Endometrium (tissue), 2 donors: ENCODE data around the gene HOMEZ.

Experiments used
- FAIRE-seq: peaks from 2 replicates; lab custom pipeline; 2012; peaks lifted over from hg19 to GRCh38; lab: Jason Lieb, UNC
- donor health status: control.
- donor health status: control.

The HOMEZ gene

DNA sequence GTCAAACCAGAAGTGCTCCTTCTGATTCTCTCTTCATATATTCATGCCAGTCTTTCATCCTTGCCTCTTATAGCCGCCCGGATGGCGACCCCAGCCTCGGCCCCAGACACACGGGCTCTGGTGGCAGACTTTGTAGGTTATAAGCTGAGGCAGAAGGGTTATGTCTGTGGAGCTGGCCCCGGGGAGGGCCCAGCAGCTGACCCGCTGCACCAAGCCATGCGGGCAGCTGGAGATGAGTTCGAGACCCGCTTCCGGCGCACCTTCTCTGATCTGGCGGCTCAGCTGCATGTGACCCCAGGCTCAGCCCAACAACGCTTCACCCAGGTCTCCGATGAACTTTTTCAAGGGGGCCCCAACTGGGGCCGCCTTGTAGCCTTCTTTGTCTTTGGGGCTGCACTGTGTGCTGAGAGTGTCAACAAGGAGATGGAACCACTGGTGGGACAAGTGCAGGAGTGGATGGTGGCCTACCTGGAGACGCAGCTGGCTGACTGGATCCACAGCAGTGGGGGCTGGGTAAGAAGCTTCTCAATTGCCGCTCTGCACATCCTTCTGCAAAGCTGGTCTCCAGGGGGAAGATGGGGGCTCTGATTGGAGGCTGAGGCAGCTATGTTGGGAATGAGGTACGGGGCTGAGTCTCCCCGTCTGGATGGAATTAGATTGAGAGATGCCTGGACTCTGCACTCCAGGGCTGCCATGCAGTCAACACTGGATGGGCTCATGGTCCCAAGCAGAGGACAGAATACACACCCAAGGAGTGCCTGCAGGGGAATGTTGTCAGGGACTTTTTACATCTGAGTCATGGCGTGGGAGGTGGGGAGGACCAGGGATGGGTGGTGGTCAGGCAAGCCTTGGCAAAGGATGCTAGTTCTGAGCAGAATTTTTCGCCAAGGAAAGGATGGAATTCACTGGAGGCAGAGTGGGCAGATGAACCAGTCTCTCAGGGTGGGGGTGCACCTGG, 22.0 kb upstream of the HOMEZ start:
- FAIRE-seq: no peak

GRCh38 chr14:23307146-23307530, 21.2 kb upstream of the HOMEZ start:
- no peak for FAIRE-seq

DNA sequence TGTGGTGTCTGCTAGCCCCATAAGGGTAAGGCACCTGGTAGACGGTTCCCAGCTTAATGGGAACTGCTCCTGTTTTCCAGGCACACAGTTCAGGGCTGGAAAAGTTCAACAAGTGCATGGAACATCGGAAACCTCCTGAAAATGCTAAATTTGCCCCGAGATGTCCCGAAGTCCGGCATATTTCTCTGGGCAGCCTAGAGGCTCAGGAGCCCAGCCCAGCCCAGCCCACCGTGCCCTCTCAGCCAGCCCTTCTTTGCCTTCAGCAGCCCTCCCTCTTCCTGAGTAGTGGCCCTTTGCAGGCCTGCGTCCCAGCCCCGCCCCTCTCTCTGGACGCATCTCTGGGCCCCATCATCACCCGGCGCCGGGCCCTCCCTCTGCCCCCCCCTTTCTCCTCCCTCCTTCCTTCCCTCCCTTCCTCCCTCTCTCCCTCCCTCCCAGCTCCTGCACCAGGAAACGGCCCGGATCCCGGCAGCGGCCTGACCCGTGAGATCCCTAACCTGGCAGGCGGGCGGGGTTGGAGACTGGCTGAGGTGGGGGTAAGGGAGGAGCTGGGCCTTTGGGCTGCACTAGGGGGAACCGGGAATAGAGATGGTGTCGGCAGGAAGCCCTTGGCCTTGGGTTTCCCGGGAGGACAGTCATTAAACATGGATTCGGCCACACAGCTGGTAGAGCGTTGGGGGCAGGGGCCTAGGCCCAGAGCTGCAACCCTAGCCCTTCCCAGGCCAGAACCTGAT, 20.6 kb upstream of the HOMEZ start, which contains the start of gene BCL2L2:
Gene BCL2L2 (plus strand): TSS at position 422 of the 734 bp plus-strand sequence. CDS start 935 bp downstream, outside the sequence.
- FAIRE-seq: no peak

DNA sequence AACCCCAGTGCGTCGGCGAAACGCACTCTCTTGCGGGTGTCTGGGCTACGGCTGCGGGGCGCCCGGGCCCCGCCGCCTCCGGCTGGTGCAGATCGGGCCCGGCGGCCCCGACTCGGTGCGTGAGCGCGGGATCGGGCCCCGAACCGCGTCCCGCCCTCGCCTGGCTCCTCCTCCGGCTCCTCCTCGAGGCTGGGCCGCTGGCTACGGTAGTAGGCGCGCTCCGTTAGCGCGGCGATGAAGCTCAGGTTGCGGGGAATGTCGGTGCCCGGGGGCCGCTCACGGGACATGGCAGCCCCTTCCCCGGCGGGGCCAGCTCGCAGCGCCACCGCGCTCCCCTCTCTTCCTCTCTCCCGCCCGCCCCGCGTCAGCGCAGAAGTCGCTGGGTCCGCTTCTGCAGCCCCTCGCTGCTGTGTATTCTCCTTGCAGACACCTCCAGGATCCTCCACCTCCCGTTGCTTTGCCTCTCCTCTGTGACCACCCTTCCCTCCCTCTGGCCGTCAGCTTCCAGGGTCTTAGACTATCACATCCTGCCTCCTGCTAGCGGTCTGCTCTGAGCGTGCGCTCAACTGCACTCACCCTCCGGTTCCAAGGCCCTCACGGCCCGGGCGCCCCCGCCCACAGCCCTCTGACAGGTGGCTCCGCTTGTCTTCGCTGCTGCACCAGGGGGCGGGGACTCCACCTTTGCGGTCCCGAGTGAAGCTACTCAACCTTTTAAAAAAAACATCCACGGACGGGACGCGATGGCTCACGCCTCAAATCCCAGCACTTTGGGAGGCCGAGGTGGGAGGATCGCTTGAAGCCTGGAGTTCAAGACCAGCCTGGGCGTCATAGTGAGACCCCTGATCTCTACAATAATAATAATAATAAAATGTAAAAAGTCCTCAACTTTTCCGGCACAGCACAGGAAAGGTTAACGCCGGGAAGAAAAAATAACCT, 16.6 kb upstream of the HOMEZ start, which contains the start of gene PPP1R3E:
Gene PPP1R3E (minus strand): TSS at position 570 of the 936 bp plus-strand sequence. CDS start 283 bp downstream, at position 287.
- no peak for FAIRE-seq

DNA sequence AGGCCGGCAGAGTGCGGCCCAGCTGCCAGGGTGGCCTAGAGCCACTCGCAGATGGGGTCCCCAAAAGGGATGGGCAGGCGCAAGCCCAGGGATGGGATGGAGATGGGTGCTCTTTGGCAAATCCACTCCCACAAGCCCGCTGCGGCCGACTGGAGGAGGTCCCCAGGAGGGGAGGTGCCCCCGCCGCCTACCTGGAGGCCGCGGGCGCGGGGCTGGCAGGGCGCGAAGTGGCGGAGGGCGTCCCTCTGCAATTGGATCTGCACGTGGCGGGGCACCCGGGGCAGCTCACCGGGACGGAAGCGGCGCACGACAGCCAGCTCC, 16.0 kb upstream of the HOMEZ start:
- FAIRE-seq: no peak

DNA sequence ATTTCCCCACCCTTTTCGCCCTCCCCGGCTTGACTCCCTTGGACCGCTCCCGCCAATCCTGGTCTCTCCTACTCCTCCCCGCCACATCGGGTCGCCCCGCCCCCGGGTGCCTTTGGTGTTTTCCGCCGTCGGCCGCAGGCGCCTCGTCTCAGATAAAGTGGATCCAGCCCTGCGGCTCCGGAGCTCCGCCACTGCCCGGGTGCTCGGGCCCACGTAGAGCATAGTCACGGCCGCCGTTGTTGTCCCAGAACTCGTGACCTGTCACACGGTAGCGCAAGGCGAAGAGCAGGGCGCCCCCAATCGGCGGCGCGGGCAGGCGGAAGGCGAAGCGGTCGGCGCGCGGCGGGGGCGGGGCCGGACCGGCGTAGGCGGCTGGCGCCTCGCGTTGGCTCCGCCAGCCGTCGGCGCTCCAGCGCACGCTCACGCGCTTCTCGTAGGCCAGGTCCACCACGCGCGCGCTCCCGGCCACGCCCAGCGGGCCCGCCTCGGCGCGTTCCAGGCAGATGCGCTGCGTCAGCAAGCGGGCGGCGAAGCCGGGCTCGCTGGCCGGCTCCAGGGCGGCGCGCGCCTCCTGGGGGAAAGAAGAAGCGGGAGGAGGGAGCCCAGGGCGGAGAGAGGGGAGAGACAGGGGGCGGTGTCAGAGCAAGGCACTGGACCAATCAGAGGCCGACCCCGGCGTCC, 15.5 kb upstream of the HOMEZ start:
- FAIRE-seq: no peak

DNA sequence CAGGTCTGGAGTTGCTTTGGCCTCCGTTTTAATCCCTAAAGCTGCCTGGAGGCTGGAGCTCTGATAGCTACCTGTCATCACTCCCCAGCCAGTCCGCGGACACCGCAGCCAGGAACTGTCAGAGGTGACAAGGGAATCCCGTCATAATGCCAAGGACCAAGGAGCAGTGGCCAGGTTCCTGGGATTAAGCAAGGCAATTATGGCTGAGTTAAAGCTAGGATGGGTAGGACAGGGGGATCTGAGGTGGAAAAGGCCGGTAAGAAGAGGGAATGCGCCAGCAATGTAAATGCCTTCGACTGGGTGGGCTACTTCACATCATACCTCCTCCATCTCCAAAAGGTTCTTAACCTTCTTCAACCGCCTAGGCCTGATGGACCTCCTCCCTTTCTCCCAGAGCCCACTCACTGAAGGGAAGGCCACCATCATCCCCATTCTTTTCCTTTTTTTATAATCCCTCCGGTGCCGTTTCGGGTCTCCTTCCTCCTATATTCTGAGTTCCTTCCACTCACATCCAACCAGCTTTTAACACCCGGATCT, 14.8 kb upstream of the HOMEZ start:
- no peak for FAIRE-seq

- no peak for FAIRE-seq
These were observed 14.2 kb upstream of the HOMEZ start for GRCh38 chr14:23299986-23300686.

DNA sequence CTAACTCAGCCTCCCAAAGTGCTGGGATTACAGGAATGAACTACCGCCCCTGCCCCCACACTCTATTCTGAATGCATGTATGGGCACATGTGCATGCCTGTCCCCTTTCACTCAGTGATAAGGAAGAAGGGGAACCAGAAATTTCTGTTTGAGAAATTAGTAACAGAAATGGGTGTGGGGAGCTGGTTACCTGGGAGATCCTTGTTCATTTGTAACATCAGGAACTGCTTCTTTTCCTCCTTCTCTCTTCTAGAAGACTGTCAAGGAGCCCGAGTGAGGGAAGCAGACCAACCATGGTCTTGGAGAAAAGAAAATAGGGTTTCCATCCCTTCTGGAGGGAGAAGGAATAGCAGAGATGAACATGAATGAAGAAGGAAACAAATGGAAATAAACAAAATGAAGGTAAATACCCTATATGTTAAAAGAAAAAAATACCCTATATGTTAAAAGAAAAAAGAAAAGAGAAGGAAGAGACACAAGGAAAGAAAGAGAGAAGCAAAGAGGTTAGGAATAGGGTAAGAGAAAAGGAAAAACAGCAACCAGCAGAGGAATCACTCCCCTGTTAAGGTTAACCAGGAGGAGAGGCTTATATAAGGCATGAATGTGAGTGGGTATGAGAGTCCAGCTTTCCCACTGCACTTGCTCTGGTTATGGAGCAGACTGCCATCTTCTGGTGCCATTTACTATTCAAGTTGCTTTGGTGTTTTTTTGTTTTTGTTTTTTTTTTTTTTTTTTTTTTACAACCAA, 13.5 kb upstream of the HOMEZ start:
- no peak for FAIRE-seq

DNA sequence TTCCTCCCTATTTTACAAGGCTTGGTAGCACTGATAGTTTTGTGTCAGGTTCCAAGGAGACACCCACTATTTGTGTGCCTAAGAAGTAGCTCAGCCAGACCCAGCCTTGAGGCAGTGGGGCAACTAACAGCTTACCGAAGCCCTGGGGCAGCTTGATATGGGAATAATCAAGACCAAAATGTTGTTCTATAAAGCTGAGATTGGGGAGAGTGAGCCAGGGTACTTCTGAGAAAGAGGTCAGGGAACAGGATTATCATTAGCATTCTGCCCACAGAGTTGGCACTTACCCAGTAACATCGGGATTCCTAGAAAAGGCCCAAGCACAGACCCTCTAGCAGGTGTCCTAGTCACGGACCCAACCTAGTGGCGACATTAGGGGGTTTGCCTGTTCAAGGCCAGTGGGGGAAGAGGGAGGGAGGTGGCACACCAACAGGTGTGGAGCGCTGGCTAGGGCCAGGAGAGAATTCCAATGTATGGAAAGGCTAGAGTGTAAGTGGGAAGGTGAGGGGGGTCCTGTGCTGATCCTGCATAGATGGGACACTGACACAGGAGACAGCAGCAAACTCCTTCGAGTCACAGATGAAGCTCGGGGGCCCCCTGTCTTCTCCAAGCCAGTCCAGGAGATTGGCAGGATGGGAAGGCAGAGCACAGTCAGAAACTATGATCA, 11.8 kb upstream of the HOMEZ start:
- FAIRE-seq: no peak

DNA sequence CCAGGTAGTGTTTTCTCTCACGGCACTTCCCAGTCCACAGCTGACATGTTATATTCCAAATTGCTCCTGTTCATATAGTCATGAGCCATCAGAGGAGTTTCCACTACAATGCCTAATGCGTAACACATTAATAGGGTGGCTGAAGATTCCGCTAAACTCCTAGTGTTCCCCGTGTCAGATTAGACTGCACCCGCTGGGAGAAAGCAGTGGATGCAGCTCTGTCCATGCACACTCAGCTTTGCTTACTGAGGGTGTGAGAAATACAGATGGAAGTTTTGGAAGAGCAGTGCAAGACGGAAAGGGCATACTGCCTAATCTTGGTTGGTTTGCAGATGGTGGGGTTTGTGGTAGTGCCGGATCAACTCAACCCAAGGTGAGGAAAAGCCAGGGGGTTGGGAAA, 11.2 kb upstream of the HOMEZ start:
- no peak for FAIRE-seq

GRCh38 chr14:23296012-23296777, 10.3 kb upstream of the HOMEZ start:
- FAIRE-seq: no peak

DNA sequence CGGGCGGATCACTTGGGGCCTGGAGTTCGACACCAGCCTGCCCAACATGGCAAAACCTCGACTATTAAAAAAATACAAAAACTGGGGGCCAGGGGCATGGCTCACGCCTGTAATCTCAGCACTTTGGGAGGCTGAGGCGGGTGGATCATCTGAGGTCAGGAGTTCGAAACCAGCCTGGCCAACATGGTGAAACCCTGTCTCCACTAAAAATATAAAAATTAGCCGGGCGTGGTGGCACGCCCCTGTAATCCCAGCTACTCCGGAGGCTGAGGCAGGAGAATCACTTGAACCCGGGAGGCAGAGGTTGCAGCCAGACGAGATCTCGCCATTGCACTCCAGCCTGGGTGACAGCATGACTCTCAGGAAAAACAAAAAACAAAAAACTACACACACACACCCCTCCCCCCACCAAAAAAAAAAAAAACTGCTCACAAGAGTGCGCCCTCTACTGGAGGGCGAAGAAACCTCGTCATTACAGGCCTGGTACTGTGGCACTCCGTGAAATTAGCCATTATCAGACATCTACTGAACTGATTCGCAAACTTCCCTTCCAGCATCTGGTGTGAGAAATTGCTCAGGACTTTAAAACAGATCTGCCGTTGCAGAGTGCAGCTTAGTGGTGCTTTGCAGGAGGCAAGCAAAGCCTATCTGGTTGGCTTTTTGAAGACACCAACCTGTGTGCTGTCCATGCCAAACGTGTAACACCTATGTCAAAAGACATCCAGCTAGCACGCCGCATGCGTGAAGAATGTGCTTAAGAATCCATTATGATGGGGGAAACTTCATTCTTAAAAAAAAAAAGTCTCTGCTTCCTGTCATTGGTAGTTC, 9.0 kb upstream of the HOMEZ start:
- no peak for FAIRE-seq

- FAIRE-seq: no peak
These were observed 1.1 kb upstream of the HOMEZ start for GRCh38 chr14:23286902-23287479.

- FAIRE-seq: no peak
These were observed 357 bp downstream of the HOMEZ start for GRCh38 chr14:23285530-23286019.

DNA sequence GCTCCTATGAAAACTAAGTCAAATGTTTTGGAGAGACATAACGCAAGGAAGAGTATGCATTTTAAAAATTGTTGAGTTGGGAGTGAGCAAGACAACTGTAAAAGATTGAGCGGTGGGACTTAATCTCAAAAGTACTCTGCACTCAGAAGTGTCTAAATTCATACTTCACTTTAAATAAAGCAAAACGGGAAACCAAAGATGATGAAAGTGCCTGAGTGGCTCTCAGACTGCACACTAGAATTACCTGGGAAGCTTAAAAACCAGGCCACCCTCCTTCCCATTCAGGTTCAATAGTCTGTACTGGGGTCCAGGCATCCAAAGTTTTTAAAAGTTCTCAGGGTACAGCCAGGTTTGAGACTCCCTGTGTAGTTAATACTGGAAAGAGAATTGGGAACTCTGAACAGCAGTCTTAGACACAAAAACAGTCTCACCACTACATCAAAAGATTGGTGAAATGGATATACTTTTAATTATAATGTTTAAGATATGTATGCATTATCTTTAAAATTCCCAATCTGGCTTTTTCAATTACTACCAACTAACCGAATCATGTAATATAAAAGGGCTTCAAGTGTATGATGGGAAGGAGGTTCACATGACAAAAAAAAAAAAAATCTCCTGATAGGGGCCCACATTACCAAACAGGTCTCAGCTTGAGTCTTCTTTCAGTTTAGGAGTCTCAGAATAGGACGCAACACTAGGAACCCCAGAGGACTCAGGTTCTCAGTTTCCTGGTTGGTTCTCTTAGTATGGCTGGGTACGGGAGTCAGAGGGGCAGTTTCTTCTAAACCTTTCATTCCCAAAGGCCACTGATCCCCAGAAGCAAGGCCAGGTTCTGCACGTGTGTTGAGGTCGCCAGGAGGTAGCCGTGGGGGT, 1.0 kb downstream of the HOMEZ start:
- FAIRE-seq: no peak
